NCI-H2227 treated with DMSO at 0.1 percent for 48 hours (cell line): ENCODE data around the gene RBM10.

Experiments
- DNase-seq: peaks from one replicate; lab custom pipeline; 2025; lab: John Stamatoyannopoulos, UW

Gene RBM10

GRCh38 chrX:47176101-47176740 lies 31.2 kb downstream of the RBM10 start:
- DNase-seq, result no peak

- no peak for DNase-seq
These were observed 32.1 kb downstream of the RBM10 start for GRCh38 chrX:47177079-47177478.

- DNase-seq, result no peak
These were observed 33.3 kb downstream of the RBM10 start for GRCh38 chrX:47178337-47178736.

- no peak for DNase-seq
These were observed 34.4 kb downstream of the RBM10 start for GRCh38 chrX:47179221-47179927.

GRCh38 chrX:47179928-47180255 lies 34.9 kb downstream of the RBM10 start:
- DNase-seq, result no peak

GRCh38 chrX:47180346-47180745 lies 35.3 kb downstream of the RBM10 start:
- no peak for DNase-seq

- no peak for DNase-seq
These were observed 36.3 kb downstream of the RBM10 start for GRCh38 chrX:47181301-47181700.

GRCh38 chrX:47182106-47182700 lies 37.2 kb downstream of the RBM10 start:
- DNase-seq, result no peak

- DNase-seq, result no peak
These were observed 39.5 kb downstream of the RBM10 start for GRCh38 chrX:47184486-47184885.

- no peak for DNase-seq
These were observed 40.2 kb downstream of the RBM10 start for GRCh38 chrX:47185241-47185640.

- DNase-seq, result no peak
These were observed 41.2 kb downstream of the RBM10 start for GRCh38 chrX:47186096-47186740.

GRCh38 chrX:47187106-47187677 lies 42.2 kb downstream of the RBM10 start:
- DNase-seq, result no peak

GRCh38 chrX:47189906-47190305 lies 44.9 kb downstream of the RBM10 start:
- no peak for DNase-seq

- DNase-seq, result peak; percentile 97
These were observed 45.6 kb downstream of the RBM10 start for GRCh38 chrX:47190445-47191269.

GRCh38 chrX:47191331-47191730 lies 46.3 kb downstream of the RBM10 start:
- DNase-seq, result peak; percentile 52

- DNase-seq, result no peak
These were observed 46.9 kb downstream of the RBM10 start for GRCh38 chrX:47191806-47192401.

- DNase-seq, result peak; percentile 98
These were observed 48.6 kb downstream of the RBM10 start, which contains the start of gene UBA1 for GRCh38 chrX:47193475-47194193. Gene UBA1 (plus strand): TSS chrX:47193829. CDS start chrX:47198803, 4,974 bp downstream.

- DNase-seq, result peak; percentile 21
These were observed 49.3 kb downstream of the RBM10 start for GRCh38 chrX:47194194-47194787.

- DNase-seq, result no peak
These were observed 51.1 kb downstream of the RBM10 start for GRCh38 chrX:47196098-47196497.

- no peak for DNase-seq
These were observed 52.5 kb downstream of the RBM10 start for GRCh38 chrX:47197526-47197925.
